WERI-Rb-1 (cell line): ENCODE data around the gene DNAJB6.

Experiments used
- DNase-seq: peaks from one replicate; pipeline ENCODE4 v3.0.0-alpha.2; 2020
- H3K27ac ChIP-seq: fragments of 250-450 bp; sonication (Bioruptor Pico); 2 replicates; pipeline ENCODE4 v1.5.1; 2020; ENCODE audit warnings: mild to moderate bottlenecking, moderate library complexity
- H3K27me3 ChIP-seq: fragments of 250-450 bp; sonication (Bioruptor Pico); 2 replicates; pipeline ENCODE4 v1.5.1; 2021; ENCODE audit warnings: mild to moderate bottlenecking, low read depth, moderate library complexity; ENCODE audit not compliant: insufficient read depth, severe bottlenecking
- H3K36me3 ChIP-seq: fragments of 250-450 bp; sonication (Bioruptor Pico); 2 replicates; pipeline ENCODE4 v1.5.1; 2020; ENCODE audit warnings: mild to moderate bottlenecking, moderate library complexity
- H3K4me3 ChIP-seq: 2 replicates; pipeline ENCODE4 v1.5.1; 2011; ENCODE audit warnings: low read depth, mild to moderate bottlenecking, control low read depth, low read length
- H3K9me3 ChIP-seq: fragments of 250-450 bp; sonication (Bioruptor Pico); 2 replicates; pipeline ENCODE4 v1.5.1; 2021; ENCODE audit warnings: mild to moderate bottlenecking, moderate library complexity; ENCODE audit not compliant: severe bottlenecking
- TF ChIP-seq, protein P1 (sequence below): IDR thresholded peaks from 2 replicates; pipeline ENCODE4 v1.5.1; 2011; ENCODE audit warnings: low read depth, mild to moderate bottlenecking, control low read depth, inconsistent platforms, low read length

The DNAJB6 gene

DNA sequence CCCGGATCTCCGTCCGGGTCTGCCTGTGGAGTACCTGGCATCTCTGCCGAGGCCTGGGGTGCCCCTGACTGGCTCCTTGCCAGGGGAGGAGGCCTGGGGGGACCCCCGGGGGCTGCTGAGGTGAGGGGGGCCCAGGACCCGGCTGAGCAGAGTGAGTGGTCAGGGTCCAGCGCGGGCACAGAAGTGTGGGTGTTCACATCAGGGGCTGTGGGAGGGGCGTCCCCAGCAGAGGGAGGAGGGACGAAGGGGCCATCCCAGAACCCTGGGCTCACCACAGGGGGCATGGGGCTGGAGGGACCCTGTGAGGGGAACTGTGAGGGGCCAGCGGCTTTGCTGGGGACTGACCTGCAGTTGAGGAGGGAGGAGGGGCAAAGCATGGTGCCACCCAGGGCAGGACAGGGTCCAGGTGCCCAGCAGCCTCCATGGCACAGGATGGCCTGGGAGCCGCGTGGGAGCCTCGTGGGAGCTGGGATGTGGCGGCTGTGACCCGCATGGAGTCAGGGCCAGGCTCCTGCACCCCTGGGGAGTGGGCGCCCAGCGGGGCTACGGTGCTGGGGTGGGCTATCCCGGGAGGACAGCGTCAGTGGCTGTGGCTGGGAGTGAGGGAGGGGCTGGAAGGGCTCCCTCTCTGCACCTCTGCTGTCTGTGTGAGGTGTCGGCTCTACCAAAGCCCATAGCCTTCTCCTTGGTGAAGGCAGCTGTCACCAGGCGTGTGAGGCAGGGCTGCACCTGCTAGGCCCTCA is 91.2 kb downstream of the DNAJB6 start:
- H3K9me3 ChIP-seq, result no peaks in the 10 kb centered on the region
- H3K27ac ChIP-seq, result no peak overlapping the region
- TF ChIP-seq, protein P1, sequence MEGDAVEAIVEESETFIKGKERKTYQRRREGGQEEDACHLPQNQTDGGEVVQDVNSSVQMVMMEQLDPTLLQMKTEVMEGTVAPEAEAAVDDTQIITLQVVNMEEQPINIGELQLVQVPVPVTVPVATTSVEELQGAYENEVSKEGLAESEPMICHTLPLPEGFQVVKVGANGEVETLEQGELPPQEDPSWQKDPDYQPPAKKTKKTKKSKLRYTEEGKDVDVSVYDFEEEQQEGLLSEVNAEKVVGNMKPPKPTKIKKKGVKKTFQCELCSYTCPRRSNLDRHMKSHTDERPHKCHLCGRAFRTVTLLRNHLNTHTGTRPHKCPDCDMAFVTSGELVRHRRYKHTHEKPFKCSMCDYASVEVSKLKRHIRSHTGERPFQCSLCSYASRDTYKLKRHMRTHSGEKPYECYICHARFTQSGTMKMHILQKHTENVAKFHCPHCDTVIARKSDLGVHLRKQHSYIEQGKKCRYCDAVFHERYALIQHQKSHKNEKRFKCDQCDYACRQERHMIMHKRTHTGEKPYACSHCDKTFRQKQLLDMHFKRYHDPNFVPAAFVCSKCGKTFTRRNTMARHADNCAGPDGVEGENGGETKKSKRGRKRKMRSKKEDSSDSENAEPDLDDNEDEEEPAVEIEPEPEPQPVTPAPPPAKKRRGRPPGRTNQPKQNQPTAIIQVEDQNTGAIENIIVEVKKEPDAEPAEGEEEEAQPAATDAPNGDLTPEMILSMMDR, result no peak
- H3K4me3 ChIP-seq, result no peak overlapping the region
- H3K36me3 ChIP-seq, result no peaks in the 10 kb centered on the region
- H3K27me3 ChIP-seq, result no peaks in the 10 kb centered on the region
- no peak for DNase-seq

DNA sequence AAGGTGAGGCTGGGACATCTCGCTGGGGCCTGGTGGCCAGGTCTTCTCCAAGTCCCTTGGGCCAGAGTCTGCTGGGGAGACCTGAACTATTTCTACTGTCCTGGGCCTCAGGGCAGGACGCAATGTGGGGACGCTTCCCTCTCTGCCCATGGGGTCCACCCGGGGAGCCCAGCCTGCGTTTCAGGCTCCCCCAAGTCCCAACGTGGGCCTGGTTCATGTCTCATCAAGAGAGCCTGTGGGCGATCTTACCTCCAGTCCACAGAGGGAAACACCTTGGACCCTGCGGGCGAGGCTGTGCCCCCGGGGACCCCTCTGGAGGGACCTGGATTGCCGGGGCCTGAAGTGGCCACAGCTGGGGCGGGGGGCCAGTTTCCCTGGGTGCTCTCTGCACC is 91.7 kb downstream of the DNAJB6 start:
- no peak for DNase-seq
- H3K9me3 ChIP-seq, result no peaks in the 10 kb centered on the region
- H3K27ac ChIP-seq, result no peak overlapping the region

DNA sequence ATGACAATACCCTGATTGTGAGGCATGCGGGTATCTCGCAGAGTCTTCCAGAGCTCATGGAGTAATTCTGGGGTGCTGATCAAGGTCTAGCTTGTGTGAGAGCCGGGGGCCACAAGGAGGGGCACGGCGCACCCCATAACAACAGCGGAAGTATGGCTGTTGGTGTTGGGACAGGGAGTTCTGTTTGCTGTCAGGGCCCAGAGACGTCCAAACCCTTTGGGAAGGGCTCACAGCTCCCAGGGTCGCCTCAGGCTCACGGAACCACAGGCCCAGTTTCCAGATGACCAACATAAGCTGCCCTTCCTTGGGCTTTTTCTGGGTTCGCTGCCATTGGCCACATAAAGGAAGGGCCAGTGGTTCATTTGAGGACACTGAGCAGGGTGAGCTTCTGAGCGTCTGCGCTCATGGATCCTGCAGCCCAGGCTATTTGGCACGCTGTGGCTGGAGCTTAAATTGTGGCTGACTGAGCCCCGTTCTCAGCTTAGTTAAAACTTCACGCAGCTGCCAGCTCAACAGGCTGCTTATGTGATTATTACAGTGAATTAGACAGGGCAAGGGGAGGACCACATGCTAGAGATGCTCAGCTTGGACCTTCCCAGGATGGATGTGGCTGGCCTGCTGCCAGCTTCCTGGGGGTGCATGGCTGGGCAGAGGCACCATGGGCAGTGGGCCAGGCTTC is 92.3 kb downstream of the DNAJB6 start:
- H3K9me3 ChIP-seq, result no peaks in the 10 kb centered on the region
- H3K4me3 ChIP-seq, result no peak overlapping the region
- H3K27ac ChIP-seq, result no peak overlapping the region
- peak; percentile 70 for DNase-seq
- H3K27me3 ChIP-seq, result no peaks in the 10 kb centered on the region
- no peaks in the 10 kb centered on the region for H3K36me3 ChIP-seq
- TF ChIP-seq, protein P1, result no peak

More for the DNA sequence above, 91.7 kb downstream of the DNAJB6 start:
- Histone ChIP-seq H3K36me3 (no peaks in the 10 kb centered on the region), H3K27me3 (no peaks in the 10 kb centered on the region), H3K4me3 (no peak overlapping the region)
- TF ChIP-seq, protein P1, result no peak

GRCh38 chr7:157429680-157430224 is 92.9 kb downstream of the DNAJB6 start:
- DNase-seq, result no peak
- TF ChIP-seq, protein P1, result no peak
- no peaks in the 10 kb centered on the region for H3K27me3 ChIP-seq
- no peaks in the 10 kb centered on the region for H3K36me3 ChIP-seq
- H3K27ac ChIP-seq, result no peak overlapping the region
- no peaks in the 10 kb centered on the region for H3K9me3 ChIP-seq
- H3K4me3 ChIP-seq, result no peak overlapping the region

DNA sequence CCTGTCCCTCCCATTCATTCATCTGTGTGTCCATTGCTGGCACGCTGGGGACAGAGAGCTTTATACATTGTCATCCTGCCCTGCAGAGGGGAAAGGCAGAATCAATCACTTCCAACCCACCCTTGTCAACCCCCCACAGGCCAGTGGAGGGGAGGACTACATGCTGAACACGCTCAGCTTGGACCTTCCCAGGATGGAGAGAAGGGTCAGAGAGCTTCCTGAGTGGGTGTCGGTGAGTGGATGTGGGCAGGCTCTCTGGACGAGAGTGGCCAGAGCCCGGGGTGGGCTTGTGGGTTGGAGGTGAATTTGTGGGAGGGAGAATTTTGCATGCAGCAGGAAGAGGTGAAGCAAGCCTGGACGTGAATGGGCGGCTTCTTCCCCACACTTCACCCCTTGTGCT is 93.9 kb downstream of the DNAJB6 start:
- no peaks in the 10 kb centered on the region for H3K9me3 ChIP-seq
- H3K27me3 ChIP-seq, result no peaks in the 10 kb centered on the region
- H3K4me3 ChIP-seq, result no peak overlapping the region
- DNase-seq, result no peak
- H3K36me3 ChIP-seq, result no peaks in the 10 kb centered on the region
- no peak overlapping the region for H3K27ac ChIP-seq
- TF ChIP-seq, protein P1, result no peak
